HEK293T (cell line): ENCODE measurements around the gene TBKBP1.

ENCODE experiments used
- ARNT ChIP-seq: fragments of 450-650 bp; IDR thresholded peaks from 2 replicates; pipeline ENCODE4 v1.6.1; 2017; ENCODE audit warnings: mild to moderate bottlenecking
- BHLHE40 ChIP-seq: fragments of 450-650 bp; IDR thresholded peaks from 2 replicates; pipeline ENCODE4 v1.6.1; 2016; ENCODE audit warnings: mild to moderate bottlenecking, moderate library complexity, borderline replicate concordance
- FOXA1 ChIP-seq: fragments of 450-650 bp; IDR thresholded peaks from 2 replicates; pipeline ENCODE4 v1.6.1; 2016; ENCODE audit warnings: mild to moderate bottlenecking
- FOXK2 ChIP-seq: fragments of 450-650 bp; IDR thresholded peaks from 2 replicates; pipeline ENCODE4 v1.6.1; 2016; ENCODE audit warnings: mild to moderate bottlenecking
- HDGF ChIP-seq: fragments of 450-650 bp; IDR thresholded peaks from 2 replicates; pipeline ENCODE4 v1.6.1; 2017; ENCODE audit warnings: antibody characterized with exemption, borderline replicate concordance
- NFRKB ChIP-seq: fragments of 450-650 bp; IDR thresholded peaks from 2 replicates; pipeline ENCODE4 v1.6.1; 2016; ENCODE audit warnings: mild to moderate bottlenecking, moderate library complexity
- SP1 ChIP-seq: fragments of 450-650 bp; IDR thresholded peaks from 2 replicates; pipeline ENCODE4 v1.6.1; 2017
- TARDBP ChIP-seq: fragments of 450-650 bp; IDR thresholded peaks from 2 replicates; pipeline ENCODE4 v1.6.1; 2016
- TF ChIP-seq, protein P1 (sequence below): fragments of 450-650 bp; IDR thresholded peaks from 2 replicates; pipeline ENCODE4 v1.6.1; 2016

DNA sequence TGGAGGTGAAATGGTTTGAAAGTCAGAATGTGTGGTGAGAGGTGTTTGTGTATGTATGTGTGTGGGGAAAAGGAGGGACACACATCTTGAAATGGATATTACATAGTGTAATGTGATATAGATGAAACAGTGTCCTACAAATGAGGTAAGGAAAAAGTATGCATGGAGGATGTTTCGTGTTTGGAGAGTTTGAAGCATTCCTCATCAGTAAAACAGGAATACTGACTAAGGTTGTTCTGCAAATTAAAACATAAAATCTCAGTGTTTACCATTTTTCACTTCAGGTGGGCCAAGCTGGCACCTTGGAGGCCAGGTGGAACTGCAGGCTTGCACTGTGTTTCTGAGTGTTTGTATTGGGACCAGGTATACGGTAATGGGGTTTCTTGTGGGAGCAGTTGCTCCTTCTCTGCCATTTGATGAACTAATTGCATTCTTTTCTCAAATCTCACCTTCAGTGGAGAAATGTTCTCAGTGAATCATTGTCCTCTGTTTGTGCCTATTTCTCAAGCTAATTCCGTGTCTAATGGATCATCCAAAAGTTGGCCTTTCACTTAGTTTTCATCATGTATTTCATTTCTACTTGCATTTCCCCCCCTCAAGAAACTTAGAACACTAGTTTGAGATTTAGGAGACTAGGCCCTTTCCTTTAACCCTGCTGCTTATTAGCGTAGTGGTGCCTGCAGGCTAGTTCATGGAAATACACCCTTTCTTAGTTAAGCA is 8.2 kb upstream of the TBKBP1 start:
- TF ChIP-seq BHLHE40 (no peak), NFRKB (no peak), SP1 (no peak), ARNT (no peak), FOXK2 (no peak), TARDBP (peak; percentile 61; the same call in 1 of the 2 replicates), FOXA1 (no peak), HDGF (no peak)
- TF ChIP-seq, protein P1, sequence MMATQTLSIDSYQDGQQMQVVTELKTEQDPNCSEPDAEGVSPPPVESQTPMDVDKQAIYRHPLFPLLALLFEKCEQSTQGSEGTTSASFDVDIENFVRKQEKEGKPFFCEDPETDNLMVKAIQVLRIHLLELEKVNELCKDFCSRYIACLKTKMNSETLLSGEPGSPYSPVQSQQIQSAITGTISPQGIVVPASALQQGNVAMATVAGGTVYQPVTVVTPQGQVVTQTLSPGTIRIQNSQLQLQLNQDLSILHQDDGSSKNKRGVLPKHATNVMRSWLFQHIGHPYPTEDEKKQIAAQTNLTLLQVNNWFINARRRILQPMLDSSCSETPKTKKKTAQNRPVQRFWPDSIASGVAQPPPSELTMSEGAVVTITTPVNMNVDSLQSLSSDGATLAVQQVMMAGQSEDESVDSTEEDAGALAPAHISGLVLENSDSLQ = no peak
